ENCODE results near the gene C1QTNF5. TPM values are rescaled to one million over a fixed set of nuclear protein-coding genes. Genes with fewer than 3 reads are reported as not detected.

Gene C1QTNF5
- total and polyA plus RNA-seq, 2 of the 8 experiments (the other 6 are each of a cell fraction or from before 2014, with no cell fraction given) = 2.2 to 2.7 TPM

GRCh38 chr11:119309411-119309810 lies 31.3 kb downstream of the C1QTNF5 start:
- no peak overlapping the region for H3K14ac ChIP-seq (ENCODE audit: insufficient read length)
- H4K8ac ChIP-seq (ENCODE audit: extremely low read depth, insufficient read depth, low read length) = no peak overlapping the region; the same call in 1 of the 2 replicates
- no peak overlapping the region for H3K9ac ChIP-seq (replicated peaks in 1 of 4; ENCODE audit: extremely low read depth in 1 of 4, low read depth in 3 of 4, low read length in 3 of 4)
- no peak overlapping the region for H4K5ac ChIP-seq (ENCODE audit: insufficient read length, low read depth, low read length)
- FAIRE-seq = no peak
- H3K4me1 ChIP-seq (replicated peaks in 1 of 4; ENCODE audit: control insufficient read depth in 3 of 4, insufficient read depth in 4 of 4, low read length in 3 of 4) = peaks cover 0 to under 1% (median 0%) of the 10 kb centered on the region in 4 experiments; a peak in 1 of 7 replicates
- no peak overlapping the region for H3K27ac ChIP-seq (ENCODE audit: low read depth, low read length)
- no peak for DNase-seq (ENCODE audit: low read depth in 1 of 2, low spot score in 2 of 2)
- no peak overlapping the region for H2BK20ac ChIP-seq (ENCODE audit: low read length)
- no peak overlapping the region for H3K18ac ChIP-seq (ENCODE audit: extremely low read depth, low read length)
- no peaks in the 10 kb centered on the region for H3K79me2 ChIP-seq (ENCODE audit: control insufficient read depth in 1 of 2, insufficient read depth in 2 of 2, low read length in 2 of 2)
- peaks cover 0 to 25% (median 3%) of the 10 kb centered on the region in 4 experiments; a peak in 5 of 8 replicates for H3K36me3 ChIP-seq (ENCODE audit: control insufficient read depth in 2 of 4, insufficient read depth in 4 of 4, low read length in 3 of 4)
- POLR2A ChIA-PET (ENCODE audit: partially characterized antibody) = interaction anchor here (0.6 to 5.6 kb wide), 5 partner anchors 8 to 213 kb away, joined by 3 to 44 read pairs (median 3); partner anchors contain the start of gene MCAM
- CTCF ChIA-PET (ENCODE audit: partially characterized antibody) = interaction anchor here (1.4 to 13.8 kb wide), 7 partner anchors 9 to 207 kb away, joined by 3 to 174 read pairs (median 4); no protein-coding TSS in a partner anchor
- 90% methylated on average over 11 of the region's 11 CpGs; no CpG with 5 or more reads in 1 of the 2 experiments for WGBS, 2 experiments (ENCODE audit: extremely low coverage in 1 of 2, insufficient coverage in 1 of 2, insufficient read length in 1 of 2, insufficient replicate concordance in 2 of 2, low coverage in 1 of 2, low lambda C conversion rate in 2 of 2, missing lambda C conversion rate in 1 of 2)
- no peak overlapping the region for H2BK15ac ChIP-seq (ENCODE audit: low read length)
- H3K56ac ChIP-seq (replicated peaks; ENCODE audit: insufficient read length, low read depth, low read length) = no peak overlapping the region
- peaks cover 0 to 3% (median 1%) of the 10 kb centered on the region in 4 experiments; a peak in 2 of 7 replicates for H3K27me3 ChIP-seq (replicated peaks in 1 of 4; ENCODE audit: control insufficient read depth in 3 of 4, extremely low read depth in 1 of 4, insufficient read depth in 3 of 4, low read length in 3 of 4)
- no peak overlapping the region for H2BK5ac ChIP-seq (ENCODE audit: low read depth, low read length)
- no peak overlapping the region for H3K23ac ChIP-seq (ENCODE audit: insufficient read length)
- H4K20me1 ChIP-seq (replicated peaks in 1 of 2; ENCODE audit: control insufficient read depth in 1 of 2, insufficient read depth in 2 of 2, low read length in 2 of 2) = peaks cover 4 to 6% of the 10 kb centered on the region in 2 experiments
- H3K4me3 ChIP-seq (ENCODE audit: extremely low read depth in 1 of 4, insufficient read depth in 2 of 4, low read depth in 3 of 4, low read length in 4 of 4) = no peak overlapping the region
- no peak overlapping the region for H2AK5ac ChIP-seq (ENCODE audit: low read depth, low read length)
- H2BK120ac ChIP-seq (replicated peaks; ENCODE audit: low read depth, low read length) = no peak overlapping the region
- no peak overlapping the region for H4K91ac ChIP-seq (replicated peaks; ENCODE audit: insufficient read length, low read length)
- no peaks in the 10 kb centered on the region for H3K79me1 ChIP-seq (ENCODE audit: low read depth, low read length)
- H2BK12ac ChIP-seq (ENCODE audit: low read depth, low read length) = no peak overlapping the region
- no peak overlapping the region for H3K4ac ChIP-seq (replicated peaks; ENCODE audit: insufficient read length, low read depth, low read length)
- no peaks in the 10 kb centered on the region for H3K9me3 ChIP-seq (ENCODE audit: insufficient read depth in 2 of 2, low read depth in 1 of 2, low read length in 1 of 2)
- H3K23me2 ChIP-seq (ENCODE audit: low read depth, low read length) = no peaks in the 10 kb centered on the region
- H3K4me2 ChIP-seq (ENCODE audit: insufficient read depth in 1 of 2, low read depth in 2 of 2, low read length in 2 of 2) = no peak overlapping the region
- H2AFZ ChIP-seq (ENCODE audit: low read length) = no peak overlapping the region
- no peak for TF ChIP-seq SIN3A (conservative IDR thresholded peaks at IDR 0.05 in 1 of 2, IDR thresholded peaks at IDR 0.05 in 1 of 2; ENCODE audit: low read depth in 1 of 2, low read length in 2 of 2)
- TF ChIP-seq USF2 (IDR thresholded peaks at IDR 0.05; ENCODE audit: low read length) = no peak

All from H1 (cell line).